Kidney (tissue), 14 donors: ENCODE data around the gene HEXD. TPM values are rescaled to one million over a fixed set of nuclear protein-coding genes. Genes with fewer than 3 reads are reported as not detected.

Experiments used
- DNase-seq, 5 donors: peaks; one replicate each; pipeline ENCODE4 v3.0.0-alpha.2; 2013 to 2020
- FAIRE-seq: peaks from 2 replicates; lab custom pipeline; 2012; peaks lifted over from hg19 to GRCh38; lab: Jason Lieb, UNC
- H3K27ac ChIP-seq, 2 donors: one replicate each; pipeline ENCODE4 v1.7.0; 2013; ENCODE audit warnings: low read depth in 2 of 2, low read length in 2 of 2, inconsistent platforms in 1 of 2
- H3K27me3 ChIP-seq: one replicate; pipeline ENCODE4 v1.7.1; 2013; ENCODE audit warnings: low read length, inconsistent platforms; ENCODE audit not compliant: control insufficient read depth, insufficient read depth
- H3K36me3 ChIP-seq, 3 donors: one replicate each; pipeline versions ENCODE4 v1.7.0 to v1.7.1; 2013; ENCODE audit warnings: low read length in 3 of 3, control low read depth in 1 of 3, inconsistent platforms in 1 of 3; ENCODE audit not compliant: insufficient read depth in 3 of 3, control insufficient read depth in 2 of 3
- H3K4me1 ChIP-seq, 3 donors: one replicate each; pipeline versions ENCODE4 v1.7.0 to v1.7.1; 2013; ENCODE audit warnings: low read length in 3 of 3, inconsistent platforms in 1 of 3, low read depth in 1 of 3; ENCODE audit not compliant: control insufficient read depth in 2 of 3, insufficient read depth in 2 of 3
- H3K4me3 ChIP-seq, 3 donors: one replicate each; pipeline versions ENCODE4 v1.7.0 to v1.8.1; 2013; ENCODE audit warnings: low read length in 3 of 3, control low read depth in 1 of 3, inconsistent platforms in 1 of 3
- H3K9ac ChIP-seq, 3 donors: one replicate each; pipeline versions ENCODE4 v1.7.0 to v1.7.1; 2013; ENCODE audit warnings: low read length in 3 of 3, control low read depth in 1 of 3, inconsistent platforms in 1 of 3
- H3K9me3 ChIP-seq, 3 donors: one replicate each; pipeline versions ENCODE4 v1.7.0 to v1.7.1; 2013; ENCODE audit warnings: low read length in 3 of 3, control low read depth in 1 of 3, inconsistent platforms in 1 of 3; ENCODE audit not compliant: control insufficient read depth in 2 of 3, insufficient read depth in 1 of 3
- intact Hi-C: fragments of 100-400 bp; cut with DNase I; formaldehyde crosslinking; loops from one replicate; pipeline ENCODE4 v1.11.1; 2022
- polyA plus RNA-seq: library from polyadenylated mRNA; stranded (reverse); fragments of 350-450 nt; fragmentation: Illumina TruSeq; extraction: RNeasy Lipid Tissue Mini Kit (QIAGEN cat#74804); gene quantifications from one replicate; pipeline ENCODE4 v1.2.3, GENCODE V29; 2014; ENCODE audit warnings: low read depth, low replicate concordance; ENCODE audit not compliant: insufficient read depth
- total RNA-seq: library from RNA; stranded (reverse); fragmentation: NEBNext Ultra II Directional; extraction: Animal tissue kit (Norgen Biotek cat#: 25700); gene quantifications from one replicate; pipeline ENCODE4 v1.2.1, GENCODE V29; 2021
- TF ChIP-seq, protein P1 (sequence below): IDR thresholded peaks from 3 replicates; pipeline ENCODE4 v1.5.1; 2012; ENCODE audit warnings: mild to moderate bottlenecking, moderate library complexity, borderline replicate concordance; ENCODE audit not compliant: insufficient read depth; ENCODE audit errors: extremely low read depth
- donor health status: control.
- donor health status: control.
- donor health status: control.
- donor health status: control.
- donor health status: control.
- donor health status: DM: yes; HTN: yes; CAD: no.
- donor health status: Normal renal cell carcinoma (clear cell type).

The HEXD gene
- total and polyA plus RNA-seq, 2 donors from 2014 or later: 39.2 to 42.0 TPM

DNA sequence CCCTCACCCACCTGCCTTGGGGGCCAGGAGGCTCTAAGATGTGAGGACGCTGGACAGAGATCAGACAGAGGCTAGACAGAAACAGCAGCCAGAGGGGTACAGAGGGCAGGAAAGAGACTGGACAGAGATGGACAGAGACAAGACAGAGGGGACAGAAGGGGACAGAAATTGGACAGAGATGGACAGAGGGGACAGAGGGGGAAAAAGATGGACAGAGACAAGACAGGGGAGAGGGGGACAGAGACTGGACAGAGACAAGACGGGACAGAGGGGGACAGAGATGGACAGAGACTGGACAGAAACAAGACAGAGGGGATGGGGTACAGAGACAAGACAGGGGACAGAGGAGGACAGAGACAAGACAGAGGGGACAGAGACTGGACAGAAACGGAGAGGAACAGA, 30.4 kb upstream of the HEXD start:
- H3K36me3 ChIP-seq: no peaks in the 10 kb centered on the region
- H3K9ac ChIP-seq: no peak overlapping the region
- peaks cover 0 to 9% (median 0%) of the 10 kb centered on the region in 3 donors for H3K4me1 ChIP-seq
- FAIRE-seq: no peak
- TF ChIP-seq, protein P1, sequence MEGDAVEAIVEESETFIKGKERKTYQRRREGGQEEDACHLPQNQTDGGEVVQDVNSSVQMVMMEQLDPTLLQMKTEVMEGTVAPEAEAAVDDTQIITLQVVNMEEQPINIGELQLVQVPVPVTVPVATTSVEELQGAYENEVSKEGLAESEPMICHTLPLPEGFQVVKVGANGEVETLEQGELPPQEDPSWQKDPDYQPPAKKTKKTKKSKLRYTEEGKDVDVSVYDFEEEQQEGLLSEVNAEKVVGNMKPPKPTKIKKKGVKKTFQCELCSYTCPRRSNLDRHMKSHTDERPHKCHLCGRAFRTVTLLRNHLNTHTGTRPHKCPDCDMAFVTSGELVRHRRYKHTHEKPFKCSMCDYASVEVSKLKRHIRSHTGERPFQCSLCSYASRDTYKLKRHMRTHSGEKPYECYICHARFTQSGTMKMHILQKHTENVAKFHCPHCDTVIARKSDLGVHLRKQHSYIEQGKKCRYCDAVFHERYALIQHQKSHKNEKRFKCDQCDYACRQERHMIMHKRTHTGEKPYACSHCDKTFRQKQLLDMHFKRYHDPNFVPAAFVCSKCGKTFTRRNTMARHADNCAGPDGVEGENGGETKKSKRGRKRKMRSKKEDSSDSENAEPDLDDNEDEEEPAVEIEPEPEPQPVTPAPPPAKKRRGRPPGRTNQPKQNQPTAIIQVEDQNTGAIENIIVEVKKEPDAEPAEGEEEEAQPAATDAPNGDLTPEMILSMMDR: no peak
- H3K27ac ChIP-seq: no peak overlapping the region
- no peak overlapping the region for H3K4me3 ChIP-seq
- H3K27me3 ChIP-seq: no peaks in the 10 kb centered on the region
- DNase-seq: no peak
- intact Hi-C loops: no loop called here
- no peaks in the 10 kb centered on the region for H3K9me3 ChIP-seq

DNA sequence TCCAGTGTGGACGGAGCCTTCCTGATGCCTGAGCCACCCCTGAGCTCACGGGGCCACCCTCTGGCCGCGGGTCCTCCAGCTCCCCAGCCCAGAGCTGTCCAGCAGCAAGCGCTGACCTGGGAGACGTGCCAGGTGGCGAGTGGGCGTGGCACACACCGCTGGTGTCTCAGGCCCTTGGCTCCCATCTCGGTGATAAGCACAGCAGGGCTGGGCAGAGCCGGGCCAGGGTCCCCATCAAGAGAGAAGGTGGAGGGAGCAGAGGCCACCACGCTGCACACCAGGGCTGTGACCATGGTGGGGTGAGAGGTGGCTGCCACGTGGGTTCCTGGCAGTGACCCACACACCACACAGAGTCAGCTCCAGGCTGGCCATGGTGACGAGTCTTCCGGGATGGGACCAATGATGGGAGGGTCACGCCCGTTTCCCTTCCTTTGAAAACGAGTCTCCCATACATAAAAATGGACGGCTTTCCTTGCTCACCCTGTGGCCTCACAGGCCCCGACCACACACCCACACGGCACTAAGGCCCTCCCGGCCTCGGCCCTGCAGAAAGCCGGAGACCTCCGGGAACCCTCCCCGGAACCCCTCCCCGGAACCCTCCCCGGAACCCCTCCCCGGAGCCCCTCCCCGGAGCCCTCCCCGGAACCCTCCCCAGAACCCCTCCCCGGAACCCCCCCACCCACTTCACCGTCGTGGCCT, 29.8 kb upstream of the HEXD start:
- TF ChIP-seq, protein P1: no peak
- H3K4me1 ChIP-seq: peaks cover 0 to 9% (median 0%) of the 10 kb centered on the region in 3 donors
- intact Hi-C loops: no loop called here
- FAIRE-seq (no peak), DNase-seq (peak in 1 of 5 donors; percentile 81)
- no peaks in the 10 kb centered on the region for H3K9me3 ChIP-seq
- H3K27ac ChIP-seq: no peak overlapping the region
- no peak overlapping the region for H3K9ac ChIP-seq
- no peaks in the 10 kb centered on the region for H3K27me3 ChIP-seq
- no peak overlapping the region for H3K4me3 ChIP-seq
- H3K36me3 ChIP-seq: no peaks in the 10 kb centered on the region

DNA sequence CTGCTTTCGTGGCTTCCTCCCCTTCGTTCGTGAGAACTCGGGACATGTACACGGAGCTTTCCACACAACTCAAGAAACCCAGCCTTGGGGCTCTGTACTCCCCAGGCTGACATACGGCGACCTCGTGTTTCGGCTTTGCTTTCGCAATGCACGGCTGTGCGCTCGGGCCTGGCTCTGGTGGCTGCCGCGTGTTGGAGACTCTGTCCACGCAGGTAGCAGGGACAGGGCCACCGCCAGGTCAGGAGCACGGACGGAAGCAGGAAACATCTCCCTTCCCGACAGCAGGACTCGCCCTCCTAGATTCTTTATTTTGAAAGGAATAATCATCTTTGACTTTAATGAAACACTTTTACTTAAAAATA, 29.2 kb upstream of the HEXD start:
- H3K27ac ChIP-seq: no peak overlapping the region
- no peak for FAIRE-seq
- peak in 1 of 5 donors; percentile 39 for DNase-seq
- intact Hi-C loops: no loop called here
- TF ChIP-seq, protein P1: no peak
- no peak overlapping the region for H3K4me3 ChIP-seq
- peaks cover 0 to 9% (median 0%) of the 10 kb centered on the region in 3 donors for H3K4me1 ChIP-seq
- no peaks in the 10 kb centered on the region for H3K27me3 ChIP-seq
- H3K9ac ChIP-seq: no peak overlapping the region
- H3K9me3 ChIP-seq: no peaks in the 10 kb centered on the region
- no peaks in the 10 kb centered on the region for H3K36me3 ChIP-seq
